H1 (cell line): Measurements from ENCODE around the gene DENND1A. TPM values are rescaled to one million over a fixed set of nuclear protein-coding genes. Genes with fewer than 3 reads are reported as not detected.

Source experiments
- CTCF ChIA-PET: fragments of 300-600 bp; sonication (Branson Sonifier 250); formaldehyde crosslinking; loops from one replicate; lab custom pipeline; 2021; ENCODE audit not compliant: partially characterized antibody; lab: Charles Lee
- POLR2A ChIA-PET: fragments of 300-600 bp; sonication (Branson Sonifier 250); formaldehyde crosslinking; loops from one replicate; lab custom pipeline; 2021; ENCODE audit warnings: inconsistent platforms; ENCODE audit not compliant: partially characterized antibody; lab: Charles Lee
- DNase-seq, 2 experiments: peaks; one replicate each; pipeline versions ENCODE4 v3.0.0 to v3.0.0-alpha.2; 2010 to 2022; ENCODE audit warnings: low spot score in 2 of 2, low read depth in 1 of 2, mixed read lengths in 1 of 2
- FAIRE-seq: peaks from 2 replicates; lab custom pipeline; 2011; peaks lifted over from hg19 to GRCh38; lab: Jason Lieb, UNC
- H2AFZ ChIP-seq: 2 replicates; pipeline ENCODE4 v1.8.1; 2012; ENCODE audit warnings: low read length, inconsistent platforms
- H2AK5ac ChIP-seq: 2 replicates; pipeline ENCODE4 v1.6.1; 2013; ENCODE audit warnings: low read depth, low read length
- H2BK120ac ChIP-seq: replicated peaks from 2 replicates; pipeline ENCODE3; 2013; ENCODE audit warnings: low read depth, low read length, inconsistent platforms
- H2BK12ac ChIP-seq: 2 replicates; pipeline ENCODE4 v1.6.1; 2013; ENCODE audit warnings: low read depth, low read length
- H2BK15ac ChIP-seq: 2 replicates; pipeline ENCODE4 v1.6.1; 2013; ENCODE audit warnings: low read length
- H2BK20ac ChIP-seq: 2 replicates; pipeline ENCODE4 v1.6.1; 2013; ENCODE audit warnings: low read length
- H2BK5ac ChIP-seq: 2 replicates; pipeline ENCODE4 v1.6.1; 2013; ENCODE audit warnings: low read depth, low read length
- H3K14ac ChIP-seq: 2 replicates; pipeline ENCODE4 v1.6.1; 2013; ENCODE audit warnings: inconsistent platforms; ENCODE audit not compliant: insufficient read length
- H3K18ac ChIP-seq: 2 replicates; pipeline ENCODE4 v1.6.1; 2013; ENCODE audit warnings: low read length; ENCODE audit errors: extremely low read depth
- H3K23ac ChIP-seq: 2 replicates; pipeline ENCODE4 v1.6.1; 2013; ENCODE audit warnings: inconsistent platforms; ENCODE audit not compliant: insufficient read length
- H3K23me2 ChIP-seq: 2 replicates; pipeline ENCODE4 v1.6.1; 2013; ENCODE audit warnings: low read depth, low read length
- H3K27ac ChIP-seq: 2 replicates; pipeline ENCODE4 v1.6.1; 2011; ENCODE audit warnings: low read depth, low read length, inconsistent platforms
- H3K27me3 ChIP-seq, 4 experiments: replicated peaks in 1 of 4; 1 replicate in 1 of 4; 2 replicates in 3 of 4; pipeline versions ENCODE4 v1.6.1 to v1.8.1; 2011 to 2013; ENCODE audit warnings: low read length in 3 of 4, mild to moderate bottlenecking in 3 of 4, inconsistent platforms in 2 of 4, mixed read lengths in 2 of 4, moderate library complexity in 1 of 4; ENCODE audit not compliant: control insufficient read depth in 3 of 4, insufficient read depth in 3 of 4; ENCODE audit errors: extremely low read depth in 1 of 4
- H3K36me3 ChIP-seq, 4 experiments: 2 replicates each; pipeline versions ENCODE4 v1.6.1 to v1.8.1; 2011 to 2013; ENCODE audit warnings: mild to moderate bottlenecking in 4 of 4, low read length in 3 of 4, moderate library complexity in 2 of 4, control low read depth in 1 of 4, inconsistent platforms in 1 of 4; ENCODE audit not compliant: insufficient read depth in 4 of 4, control insufficient read depth in 2 of 4
- H3K4ac ChIP-seq: replicated peaks from 2 replicates; pipeline ENCODE3; 2013; ENCODE audit warnings: low read length, low read depth, mixed read lengths, inconsistent platforms; ENCODE audit not compliant: insufficient read length
- H3K4me1 ChIP-seq, 4 experiments: replicated peaks in 1 of 4; 1 replicate in 1 of 4; 2 replicates in 3 of 4; pipeline versions ENCODE4 v1.6.1 to v1.8.1; 2011 to 2013; ENCODE audit warnings: low read length in 3 of 4, inconsistent platforms in 2 of 4, mixed read lengths in 1 of 4; ENCODE audit not compliant: insufficient read depth in 4 of 4, control insufficient read depth in 3 of 4
- H3K4me2 ChIP-seq, 2 experiments: 2 replicates each; pipeline versions ENCODE4 v1.6.1 to v1.8.1; 2011 to 2013; ENCODE audit warnings: low read depth in 2 of 2, low read length in 2 of 2, control low read depth in 1 of 2, inconsistent platforms in 1 of 2, mild to moderate bottlenecking in 1 of 2; ENCODE audit not compliant: insufficient read depth in 1 of 2
- H3K4me3 ChIP-seq, 4 experiments: fragments of 200-600, 300-600 bp in 1 of 4; sonication (generic), shearing (Covaris generic), sonication (Bioruptor Twin) in 1 of 4; 2 replicates each; pipeline versions ENCODE4 v1.5.1 to v1.8.1; 2011 to 2016; ENCODE audit warnings: low read length in 4 of 4, low read depth in 3 of 4, control low read depth in 2 of 4, inconsistent platforms in 2 of 4, mild to moderate bottlenecking in 2 of 4, mixed read lengths in 1 of 4, moderate library complexity in 1 of 4; ENCODE audit not compliant: insufficient read depth in 2 of 4; ENCODE audit errors: extremely low read depth in 1 of 4
- H3K56ac ChIP-seq: replicated peaks from 2 replicates; pipeline ENCODE3; 2013; ENCODE audit warnings: low read depth, mild to moderate bottlenecking, mixed read lengths, low read length, inconsistent platforms; ENCODE audit not compliant: insufficient read length
- H3K79me1 ChIP-seq: 2 replicates; pipeline ENCODE4 v1.6.1; 2013; ENCODE audit warnings: low read depth, low read length, control low read depth
- H3K79me2 ChIP-seq, 2 experiments: 2 replicates each; pipeline versions ENCODE4 v1.6.1 to v1.8.1; 2012 to 2013; ENCODE audit warnings: low read length in 2 of 2, mild to moderate bottlenecking in 2 of 2, inconsistent platforms in 1 of 2; ENCODE audit not compliant: insufficient read depth in 2 of 2, control insufficient read depth in 1 of 2
- H3K9ac ChIP-seq, 4 experiments: replicated peaks in 1 of 4; 1 replicate in 1 of 4; 2 replicates in 3 of 4; pipeline versions ENCODE4 v1.6.1 to v1.8.1; 2011 to 2013; ENCODE audit warnings: low read depth in 3 of 4, low read length in 3 of 4, control low read depth in 2 of 4, mild to moderate bottlenecking in 2 of 4, moderate library complexity in 2 of 4, inconsistent platforms in 1 of 4; ENCODE audit errors: extremely low read depth in 1 of 4
- H3K9me3 ChIP-seq, 2 experiments: 2 replicates each; pipeline versions ENCODE4 v1.6.1 to v1.8.1; 2012 to 2013; ENCODE audit warnings: mild to moderate bottlenecking in 2 of 2, moderate library complexity in 2 of 2, control low read depth in 1 of 2, inconsistent platforms in 1 of 2, low read depth in 1 of 2, low read length in 1 of 2, mixed read lengths in 1 of 2; ENCODE audit not compliant: insufficient read depth in 2 of 2
- H4K20me1 ChIP-seq, 2 experiments: replicated peaks in 1 of 2; 2 replicates each; pipeline versions ENCODE3 to v1.8.1; 2011 to 2013; ENCODE audit warnings: inconsistent platforms in 2 of 2, low read length in 2 of 2, mild to moderate bottlenecking in 1 of 2; ENCODE audit not compliant: insufficient read depth in 2 of 2, control insufficient read depth in 1 of 2
- H4K5ac ChIP-seq: 2 replicates; pipeline ENCODE4 v1.6.1; 2013; ENCODE audit warnings: low read length, low read depth, mixed read lengths, inconsistent platforms; ENCODE audit not compliant: insufficient read length
- H4K8ac ChIP-seq: 2 replicates; pipeline ENCODE4 v1.8.0; 2013; ENCODE audit warnings: mild to moderate bottlenecking, moderate library complexity, low read length, inconsistent platforms; ENCODE audit not compliant: insufficient read depth; ENCODE audit errors: extremely low read depth
- H4K91ac ChIP-seq: replicated peaks from 2 replicates; pipeline ENCODE3; 2013; ENCODE audit warnings: low read length, mixed read lengths, inconsistent platforms; ENCODE audit not compliant: insufficient read length
- CREB1 ChIP-seq: IDR thresholded peaks from 2 replicates; pipeline ENCODE4 v1.6.1; 2012; ENCODE audit warnings: inconsistent platforms
- CTBP2 ChIP-seq: IDR thresholded peaks from 2 replicates; pipeline ENCODE4 v1.7.0; 2011; ENCODE audit warnings: borderline replicate concordance, mild to moderate bottlenecking, moderate library complexity, mixed read lengths, low read length; ENCODE audit not compliant: insufficient read depth, insufficient read length
- E2F6 ChIP-seq: IDR thresholded peaks from 2 replicates; pipeline ENCODE4 v1.6.1; 2012; ENCODE audit warnings: inconsistent platforms
- KDM1A ChIP-seq: fragments of 200-600, 300-600 bp; sonication (generic); IDR thresholded peaks from 2 replicates; pipeline ENCODE4 v1.7.1; 2016; ENCODE audit warnings: mild to moderate bottlenecking, low read length, borderline replicate concordance
- POU5F1 ChIP-seq: IDR thresholded peaks from 2 replicates; pipeline ENCODE4 v1.6.1; 2011; ENCODE audit warnings: low read depth, mild to moderate bottlenecking, low read length, moderate library complexity
- polyA plus RNA-seq, 7 experiments: library from polyadenylated mRNA; depleted of rRNA in 3 of 7; stranded (reverse) in 5 of 7; unstranded in 2 of 7; fragments of >200 nt in 5 of 7; fragments of 200-250 nt in 2 of 7; gene quantifications; 1 replicate in 5 of 7; 2 replicates in 1 of 7; 4 replicates in 1 of 7; pipeline versions ENCODE4 v1.2.1 to v1.2.3, GENCODE V29; 2011 to 2013; ENCODE audit warnings: missing spikeins in 2 of 7, mixed read lengths in 2 of 7
- total RNA-seq: library from RNA; stranded (reverse); fragmentation: NEBNext Ultra II Directional; extraction: Animal tissue kit (Norgen Biotek cat#: 25700); gene quantifications from 2 replicates; pipeline ENCODE4 v1.2.1, GENCODE V29; 2021

Gene DENND1A
- total and polyA plus RNA-seq, 2 of the 8 experiments (the other 6 are each of a cell fraction or from before 2014, with no cell fraction given): 24.1 to 26.4 TPM

DNA sequence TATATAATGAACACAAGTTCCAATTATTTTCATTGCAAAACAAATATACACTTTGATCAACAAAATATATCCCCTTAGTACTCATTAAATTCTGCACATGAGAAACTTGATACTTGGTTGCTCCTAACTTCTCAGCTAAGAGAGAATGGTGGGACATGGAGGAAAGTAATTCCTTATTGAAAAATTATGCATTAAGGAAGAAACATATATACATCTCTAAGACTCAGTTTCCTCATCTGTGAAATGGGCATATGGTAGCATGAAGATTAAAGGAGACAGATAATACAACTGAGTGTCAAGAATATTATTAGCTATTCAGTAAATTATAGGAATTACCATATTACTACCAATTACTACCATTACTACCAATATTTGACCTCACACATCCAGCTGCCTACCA lies 488.2 kb downstream of the DENND1A start:
- POLR2A ChIA-PET: no interaction called here

More for the DNA sequence above, 488.2 kb downstream of the DENND1A start:
- Histone ChIP-seq H2BK120ac (no peak overlapping the region), H3K4ac (no peak overlapping the region), H2BK15ac (no peak overlapping the region), H2BK12ac (no peak overlapping the region), H3K23ac (no peak overlapping the region), H4K8ac (no peak overlapping the region), H3K9ac (no peak overlapping the region), H3K23me2 (no peaks in the 10 kb centered on the region), H3K79me1 (no peaks in the 10 kb centered on the region), H4K20me1 (no peaks in the 10 kb centered on the region), H3K27me3 (no peaks in the 10 kb centered on the region), H2AK5ac (no peak overlapping the region), H3K79me2 (no peaks in the 10 kb centered on the region), H3K4me3 (no peak overlapping the region), H3K18ac (no peak overlapping the region), H3K4me2 (no peak overlapping the region), H4K5ac (no peak overlapping the region), H3K9me3 (no peaks in the 10 kb centered on the region), H2BK20ac (no peak overlapping the region), H3K56ac (no peak overlapping the region), H3K14ac (no peak overlapping the region), H4K91ac (no peak overlapping the region), H2BK5ac (no peak overlapping the region), H3K27ac (no peak overlapping the region), H3K4me1 (peaks cover 0 to 10% (median 2%) of the 10 kb centered on the region in 4 experiments; a peak in 4 of 7 replicates), H3K36me3 (no peaks in the 10 kb centered on the region), H2AFZ (no peak overlapping the region)
- DNase-seq: no peak
- no peak for TF ChIP-seq POU5F1
- TF ChIP-seq CREB1: no peak
- 0 out of 2 replicates have a peak, but pooled peaks have one; percentile 38 for TF ChIP-seq KDM1A
- TF ChIP-seq CTBP2: no peak
- no peak for TF ChIP-seq E2F6
- FAIRE-seq: no peak
- CTCF ChIA-PET: interaction anchor here (0.6 to 2.0 kb wide), 3 partner anchors 42 to 520 kb away, joined by 3 to 10 read pairs (median 3); no protein-coding TSS in a partner anchor
